HG03066 (cell line): Measurements from ENCODE around the gene PTH1R.
"Not testable (repeated sequence)": the region's sequence is repeated elsewhere in the genome, so short reads cannot be mapped to it uniquely, and the experiment has no call there.

Source experiments
- ATAC-seq: cut with Tn5 transposase; IDR thresholded peaks from one replicate; pipeline ENCODE4 v1.9.1; 2021; ENCODE audit warnings: low read depth; ENCODE audit not compliant: unreplicated experiment

The PTH1R gene

GRCh38 chr3:46909535-46910161, 32.1 kb downstream of the PTH1R start:
- no peak for ATAC-seq

GRCh38 chr3:46910166-46910760, 32.7 kb downstream of the PTH1R start:
- ATAC-seq, result no peak

GRCh38 chr3:46910914-46911313, 33.4 kb downstream of the PTH1R start:
- not testable (repeated sequence) for ATAC-seq

GRCh38 chr3:46912986-46913385, 35.5 kb downstream of the PTH1R start:
- ATAC-seq, result no peak

- no peak for ATAC-seq
Measured at GRCh38 chr3:46913644-46914043, 36.1 kb downstream of the PTH1R start.

GRCh38 chr3:46914849-46915248, 37.3 kb downstream of the PTH1R start:
- no peak for ATAC-seq

GRCh38 chr3:46915297-46915822, 37.8 kb downstream of the PTH1R start:
- no peak for ATAC-seq

GRCh38 chr3:46916278-46916677, 38.8 kb downstream of the PTH1R start:
- ATAC-seq, result no peak

- no peak for ATAC-seq
Measured at GRCh38 chr3:46916799-46917198, 39.3 kb downstream of the PTH1R start.

GRCh38 chr3:46917257-46917656, 39.7 kb downstream of the PTH1R start:
- ATAC-seq, result no peak

GRCh38 chr3:46918202-46918601, 40.7 kb downstream of the PTH1R start:
- no peak for ATAC-seq

GRCh38 chr3:46918634-46919033, 41.1 kb downstream of the PTH1R start:
- ATAC-seq, result no peak

GRCh38 chr3:46921041-46921440, 43.5 kb downstream of the PTH1R start:
- no peak for ATAC-seq

- no peak for ATAC-seq
Measured at GRCh38 chr3:46921871-46922271, 44.4 kb downstream of the PTH1R start.

GRCh38 chr3:46922426-46922825, 44.9 kb downstream of the PTH1R start:
- ATAC-seq, result no peak

GRCh38 chr3:46922871-46923558, 45.5 kb downstream of the PTH1R start:
- no peak for ATAC-seq

GRCh38 chr3:46923559-46924350, 46.2 kb downstream of the PTH1R start:
- no peak for ATAC-seq

GRCh38 chr3:46924921-46925584, 47.5 kb downstream of the PTH1R start:
- ATAC-seq, result no peak

GRCh38 chr3:46925585-46925934, 48.0 kb downstream of the PTH1R start:
- no peak for ATAC-seq

- ATAC-seq, result no peak
Measured at GRCh38 chr3:46926039-46926438, 48.5 kb downstream of the PTH1R start.

- no peak for ATAC-seq
Measured at GRCh38 chr3:46926447-46926846, 48.9 kb downstream of the PTH1R start.
